GM12878 (cell line): ENCODE measurements around the gene IL19. TPM values are rescaled to one million over a fixed set of nuclear protein-coding genes. Genes with fewer than 3 reads are reported as not detected.
A peak's percentile ranks its signal among the peaks of the same experiment; 100 is the strongest.

Experiments used
- ATAC-seq: fragments of 200-7000 bp; cut with Tn5 transposase; 3 replicates; pipeline ENCODE4 v1.9.1; 2020; ENCODE audit warnings: mild to moderate bottlenecking, moderate library complexity
- BruUV-seq: library from RNA; stranded (reverse); fragments of 400-500 nt; replicated peaks from 2 replicates; lab custom pipeline; 2021; lab: Mats Ljungman, UMichigan
- CTCF ChIA-PET: fragments of 300-600 bp; sonication (Branson Sonifier 250); formaldehyde crosslinking; extraction: SDS; loops from one replicate; lab custom pipeline; 2021; ENCODE audit warnings: inconsistent platforms; lab: Yijun Ruan, JAX
- POLR2A ChIA-PET: fragments of 350-600 bp; formaldehyde crosslinking; extraction: SDS; loops from one replicate; lab custom pipeline; 2021; ENCODE audit warnings: inconsistent platforms; lab: Charles Lee
- RAD21 ChIA-PET: fragments of 300-600 bp; sonication (Branson Sonifier 250); formaldehyde crosslinking; loops from one replicate; lab custom pipeline; 2023; ENCODE audit warnings: antibody characterized with exemption; ENCODE audit not compliant: unreplicated experiment; lab: Charles Lee
- SMC1A ChIA-PET: fragments of 300-600 bp; sonication (Branson Sonifier 250); formaldehyde crosslinking; loops from one replicate; lab custom pipeline; 2023; ENCODE audit not compliant: unreplicated experiment, uncharacterized antibody; lab: Charles Lee
- DNase-seq: peaks from one replicate; pipeline ENCODE4 v3.0.0-alpha.2; 2011; ENCODE audit warnings: low read depth, low spot score
- FAIRE-seq: peaks from 3 replicates; lab custom pipeline; 2011; peaks lifted over from hg19 to GRCh38; lab: Jason Lieb, UNC
- H2AFZ ChIP-seq: 2 replicates; pipeline ENCODE4 v1.6.0; 2011; ENCODE audit warnings: low read depth, low read length, control low read depth; ENCODE audit not compliant: control insufficient read depth
- H3K27ac ChIP-seq: 2 replicates; pipeline ENCODE4 v1.5.1; 2011; ENCODE audit warnings: control low read depth; ENCODE audit not compliant: control insufficient read depth, insufficient read depth
- H3K27me3 ChIP-seq, 2 experiments: replicated peaks in 1 of 2; 2 replicates each; pipeline versions ENCODE4 v1.6.0 to v1.6.1; 2011; ENCODE audit warnings: low read length in 1 of 2; ENCODE audit not compliant: control insufficient read depth in 2 of 2, insufficient read depth in 2 of 2
- H3K36me3 ChIP-seq, 2 experiments: 2 replicates each; pipeline ENCODE4 v1.5.1; 2011; ENCODE audit warnings: low read length in 1 of 2; ENCODE audit not compliant: control insufficient read depth in 2 of 2, insufficient read depth in 2 of 2
- H3K4me1 ChIP-seq: 2 replicates; pipeline ENCODE4 v1.6.1; 2011; ENCODE audit warnings: mild to moderate bottlenecking, low read length, moderate library complexity, mixed read lengths; ENCODE audit not compliant: control insufficient read depth, insufficient read depth
- H3K4me2 ChIP-seq: 2 replicates; pipeline ENCODE4 v1.6.0; 2011; ENCODE audit warnings: control low read depth; ENCODE audit not compliant: control insufficient read depth, insufficient read depth
- H3K4me3 ChIP-seq: fragments of 200-600 bp; sonication (generic); 2 replicates; pipeline ENCODE4 v1.5.1; 2016
- H3K79me2 ChIP-seq: 2 replicates; pipeline ENCODE4 v1.6.0; 2011; ENCODE audit warnings: low read length; ENCODE audit not compliant: control insufficient read depth, insufficient read depth
- H3K9ac ChIP-seq: 2 replicates; pipeline ENCODE4 v1.8.0; 2011; ENCODE audit warnings: low read length, control low read depth, mixed read lengths; ENCODE audit not compliant: control insufficient read depth, insufficient read depth
- H3K9me3 ChIP-seq: replicated peaks from 3 replicates; pipeline ENCODE4 v1.5.1; 2011; ENCODE audit warnings: mild to moderate bottlenecking, low read length; ENCODE audit not compliant: control insufficient read depth, insufficient read depth
- H4K20me1 ChIP-seq: 2 replicates; pipeline ENCODE4 v1.6.0; 2011; ENCODE audit not compliant: control insufficient read depth, insufficient read depth
- DPF2 ChIP-seq: fragments of 450-650 bp; IDR thresholded peaks from 2 replicates; pipeline ENCODE4 v1.6.1; 2017; ENCODE audit warnings: mild to moderate bottlenecking
- EGR1 ChIP-seq, 2 experiments: IDR thresholded peaks; 1 replicate in 1 of 2; 2 replicates in 1 of 2; pipeline ENCODE4 v1.6.1; 2011 to 2012; ENCODE audit warnings: low read depth in 2 of 2, low read length in 2 of 2, borderline replicate concordance in 1 of 2, mild to moderate bottlenecking in 1 of 2, moderate library complexity in 1 of 2
- IKZF1 ChIP-seq: fragments of 450-650 bp; conservative IDR thresholded peaks from 2 replicates; pipeline ENCODE4 v1.6.1; 2017; ENCODE audit warnings: antibody characterized with exemption, mild to moderate bottlenecking
- NFXL1 ChIP-seq: fragments of 450-650 bp; IDR thresholded peaks from 2 replicates; pipeline ENCODE4 v1.6.1; 2017; ENCODE audit warnings: antibody characterized with exemption, mild to moderate bottlenecking, borderline replicate concordance
- NR2F1 ChIP-seq: fragments of 450-650 bp; conservative IDR thresholded peaks from 2 replicates; pipeline ENCODE4 v1.6.1; 2017; ENCODE audit warnings: mild to moderate bottlenecking
- POLR2A ChIP-seq: IDR thresholded peaks from 2 replicates; pipeline ENCODE4 v1.6.1; 2011; ENCODE audit warnings: low read depth, mild to moderate bottlenecking, low read length
- RUNX3 ChIP-seq: IDR thresholded peaks from 2 replicates; pipeline ENCODE4 v1.6.1; 2012; ENCODE audit warnings: low read length, inconsistent platforms
- SREBF2 ChIP-seq: IDR thresholded peaks from 2 replicates; pipeline ENCODE4 v1.6.1; 2012; ENCODE audit warnings: mild to moderate bottlenecking, low read length
- ZZZ3 ChIP-seq: IDR thresholded peaks from 2 replicates; pipeline ENCODE4 v1.6.1; 2011; ENCODE audit warnings: low read depth; ENCODE audit not compliant: control insufficient read depth, insufficient read length
- WGBS: methylation state at CpG from one replicate; pipeline ENCODE4 v1.1.6; 2016; ENCODE audit warnings: low lambda C conversion rate; ENCODE audit not compliant: insufficient replicate concordance, insufficient coverage; ENCODE audit errors: missing lambda C conversion rate; 5-methylcytosine and 5-hydroxymethylcytosine counted together
- in situ Hi-C: fragments of 300-500 bp; cut with MboI; formaldehyde crosslinking; loops from 9 replicates; pipeline ENCODE4 v1.14.3; 2018; ENCODE audit warnings: mixed read lengths
- intact Hi-C: fragments of 100-400 bp; cut with micrococcal nuclease; formaldehyde crosslinking; loops from one replicate; pipeline ENCODE4 v1.14.2; 2022; ENCODE audit not compliant: unreplicated experiment
- polyA plus RNA-seq, 11 experiments: library from polyadenylated mRNA; depleted of rRNA in 4 of 11; unstranded in 6 of 11; stranded (reverse) in 5 of 11; fragments of >200 nt; fragmentation: Nextera tagmentation in 4 of 11; fragmentation: Illumina TruSeq in 1 of 11; extraction: Ambion mirVana in 4 of 11; extraction: Trizol in 1 of 11; gene quantifications; 1 replicate in 1 of 11; 2 replicates in 10 of 11; pipeline versions ENCODE4 v1.2.1 to v1.2.3, GENCODE V29; 2011 to 2016; ENCODE audit warnings: inconsistent platforms in 2 of 11, missing spikeins in 2 of 11, low read depth in 1 of 11
- total RNA-seq, 4 experiments: library from RNA; depleted of rRNA in 3 of 4; stranded (reverse); fragments of >200 nt in 3 of 4; fragmentation: Illumina TruSeq in 1 of 4; extraction: Trizol in 1 of 4; gene quantifications; 2 replicates each; pipeline versions ENCODE4 v1.2.1 to v1.2.3, GENCODE V29; 2013 to 2021
- TF ChIP-seq, protein P1 (sequence below): fragments of 450-650 bp; IDR thresholded peaks from 2 replicates; pipeline ENCODE4 v1.6.1; 2017; ENCODE audit warnings: borderline replicate concordance
- TF ChIP-seq, protein P2 (sequence below): fragments of 450-650 bp; IDR thresholded peaks from 2 replicates; pipeline ENCODE4 v1.6.1; 2017; ENCODE audit warnings: low read depth, mild to moderate bottlenecking, moderate library complexity

IL19 gene
- total and polyA plus RNA-seq, 10 of the 15 experiments (the other 5 are each of a cell fraction or from before 2014, with no cell fraction given): 0.10 to 0.73 (median 0.28) TPM; not detected in 6

DNA sequence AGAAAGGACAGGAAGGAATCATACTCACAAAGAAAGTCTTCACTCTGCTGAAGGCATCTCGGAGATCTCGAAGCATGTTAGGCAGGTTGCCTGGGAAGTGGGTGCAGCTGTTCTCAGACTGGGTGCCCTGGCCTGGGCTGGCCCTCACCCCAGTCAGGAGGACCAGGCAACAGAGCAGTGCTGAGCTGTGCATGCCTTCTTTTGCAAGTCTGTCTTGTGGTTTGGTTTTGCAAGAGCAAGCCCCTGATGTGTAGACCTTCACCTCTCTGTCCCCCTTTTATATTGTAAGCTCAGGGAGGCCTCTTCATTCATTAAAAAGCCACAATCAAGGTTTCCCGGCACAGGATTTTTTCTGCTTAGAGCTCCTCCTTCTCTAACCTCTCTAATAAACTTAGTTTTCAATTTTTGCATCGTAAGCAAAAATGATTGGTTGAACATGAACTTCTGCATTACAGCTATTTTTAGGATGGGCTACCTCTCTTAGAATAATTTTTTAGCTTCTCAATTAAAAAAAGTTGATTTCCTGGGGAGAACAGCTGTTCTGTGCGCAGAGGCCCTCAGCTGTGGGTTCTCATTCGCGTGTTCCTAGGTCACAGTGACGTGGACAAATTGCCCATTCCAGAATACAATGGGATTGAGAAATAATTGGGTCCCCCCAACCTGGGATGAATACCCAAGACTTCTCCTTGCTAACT is 1.8 kb downstream of the IL19 start, which contains the start of gene IL10:
TSS of gene IL10 (minus strand) at position 252 of the 695 bp plus-strand sequence. CDS start at position 193, 59 bp downstream.
- Histone ChIP-seq H3K4me1 (peaks cover 70% of the 10 kb centered on the region), H3K36me3 (no peaks in the 10 kb centered on the region), H3K9ac (peak within 1 kb of the TSS; percentile 73), H3K9me3 (no peaks in the 10 kb centered on the region), H2AFZ (no peak within 1 kb of the TSS; the same call in 1 of the 2 replicates), H3K27me3 (no peaks in the 10 kb centered on the region), H4K20me1 (no peaks in the 10 kb centered on the region), H3K4me2 (peak within 1 kb of the TSS; percentile 95), H3K27ac (peak within 1 kb of the TSS; percentile 86), H3K4me3 (peak within 1 kb of the TSS; percentile 74)
- ChIA-PET CTCF (interaction anchor here (1.0 to 15.0 kb wide), 11 partner anchors 14 to 210 kb away, joined by 4 to 299 read pairs (median 16); no protein-coding TSS in a partner anchor), RAD21 (interaction anchor here (1.1 to 13.8 kb wide), 8 partner anchors 14 to 153 kb away, joined by 3 to 363 read pairs (median 92); no protein-coding TSS in a partner anchor)
- in situ Hi-C loops: loop anchor here (5.0 kb wide), 1 partner anchor 35 kb away; no protein-coding TSS in a partner anchor
- FAIRE-seq: no peak
- intact Hi-C loops: no loop called here
- no peak for TF ChIP-seq SREBF2
- peak; percentile 46; the same call in 1 of the 2 replicates for TF ChIP-seq POLR2A
- TF ChIP-seq RUNX3: peak; percentile 35
- TF ChIP-seq, all 136 proteins: peak for 2
- ATAC-seq (no peak), DNase-seq (no peak)
- POLR2A ChIA-PET: interaction anchor here (0.6 to 14.8 kb wide), 9 partner anchors 14 to 633 kb away, joined by 3 to 283 read pairs (median 7); partner anchors contain the start of gene FCMR
- SMC1A ChIA-PET: interaction anchor here (0.8 to 16.0 kb wide), 12 partner anchors 10 to 150 kb away, joined by 3 to 410 read pairs (median 12); partner anchors contain the start of gene FCMR
- BruUV-seq: no TSS peak
- 31% methylated on average over 8 of the region's 8 CpGs for WGBS
- peaks cover 47% of the 10 kb centered on the region for H3K79me2 ChIP-seq

DNA sequence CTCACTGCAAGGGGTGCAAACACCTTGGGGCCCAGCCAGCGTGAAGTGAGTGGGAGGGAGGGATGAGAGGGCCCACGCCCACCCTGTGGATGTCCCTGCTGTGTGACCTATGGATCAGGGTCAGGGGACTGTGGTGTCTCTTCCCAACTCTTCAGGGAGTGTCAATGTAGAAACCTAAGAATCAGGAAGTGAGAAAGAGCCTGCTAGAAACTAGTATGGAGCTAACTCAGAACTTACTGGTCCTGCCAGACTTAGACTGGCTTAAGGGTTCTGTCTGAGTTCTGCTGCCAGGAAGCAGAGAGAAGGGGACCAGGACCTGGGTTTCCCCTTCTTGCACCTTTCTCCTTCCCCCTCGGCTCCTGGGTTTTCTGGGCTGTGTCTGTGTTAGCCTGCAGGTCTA is 3.5 kb downstream of the IL19 start:
- DNase-seq: no peak
- Histone ChIP-seq H3K4me1 (peaks cover 54% of the 10 kb centered on the region), H2AFZ (no peak overlapping the region), H3K79me2 (peaks cover 47% of the 10 kb centered on the region), H3K4me2 (peak overlapping the region; percentile 95), H3K9me3 (no peaks in the 10 kb centered on the region), H3K4me3 (peak overlapping the region; percentile 74; the same call in 1 of the 2 replicates), H3K36me3 (no peaks in the 10 kb centered on the region), H4K20me1 (no peaks in the 10 kb centered on the region), H3K27me3 (no peaks in the 10 kb centered on the region), H3K9ac (peak overlapping the region; percentile 17; the same call in 1 of the 2 replicates), H3K27ac (peak overlapping the region; percentile 34)
- ChIA-PET RAD21 (interaction anchor here (0.7 to 13.8 kb wide), 10 partner anchors 9 to 162 kb away, joined by 3 to 363 read pairs (median 4); partner anchors contain the start of gene EIF2D), SMC1A (interaction anchor here (0.6 to 18.3 kb wide), 8 partner anchors 5 to 55 kb away, joined by 3 to 410 read pairs (median 212); partner anchors contain the start of genes IL10 and IL19), POLR2A (interaction anchor here (0.9 to 14.8 kb wide), 5 partner anchors 8 to 29 kb away, joined by 3 to 283 read pairs (median 4); no protein-coding TSS in a partner anchor), CTCF (interaction anchor here (1.4 to 15.0 kb wide), 5 partner anchors 12 to 39 kb away, joined by 3 to 299 read pairs (median 15); no protein-coding TSS in a partner anchor)
- intact Hi-C loops: no loop called here
- no TSS peak for BruUV-seq
- in situ Hi-C loops: loop anchor here (5.0 kb wide), 1 partner anchor 37 kb away; no protein-coding TSS in a partner anchor
- peak; percentile 14 for ATAC-seq
- FAIRE-seq: no peak
- 5% methylated on average over 3 of the region's 3 CpGs for WGBS
- peak; percentile 84 for TF ChIP-seq NR2F1
- TF ChIP-seq, protein P1, sequence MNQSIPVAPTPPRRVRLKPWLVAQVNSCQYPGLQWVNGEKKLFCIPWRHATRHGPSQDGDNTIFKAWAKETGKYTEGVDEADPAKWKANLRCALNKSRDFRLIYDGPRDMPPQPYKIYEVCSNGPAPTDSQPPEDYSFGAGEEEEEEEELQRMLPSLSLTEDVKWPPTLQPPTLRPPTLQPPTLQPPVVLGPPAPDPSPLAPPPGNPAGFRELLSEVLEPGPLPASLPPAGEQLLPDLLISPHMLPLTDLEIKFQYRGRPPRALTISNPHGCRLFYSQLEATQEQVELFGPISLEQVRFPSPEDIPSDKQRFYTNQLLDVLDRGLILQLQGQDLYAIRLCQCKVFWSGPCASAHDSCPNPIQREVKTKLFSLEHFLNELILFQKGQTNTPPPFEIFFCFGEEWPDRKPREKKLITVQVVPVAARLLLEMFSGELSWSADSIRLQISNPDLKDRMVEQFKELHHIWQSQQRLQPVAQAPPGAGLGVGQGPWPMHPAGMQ: no peak
- TF ChIP-seq ZZZ3: no peak
- TF ChIP-seq, protein P2, sequence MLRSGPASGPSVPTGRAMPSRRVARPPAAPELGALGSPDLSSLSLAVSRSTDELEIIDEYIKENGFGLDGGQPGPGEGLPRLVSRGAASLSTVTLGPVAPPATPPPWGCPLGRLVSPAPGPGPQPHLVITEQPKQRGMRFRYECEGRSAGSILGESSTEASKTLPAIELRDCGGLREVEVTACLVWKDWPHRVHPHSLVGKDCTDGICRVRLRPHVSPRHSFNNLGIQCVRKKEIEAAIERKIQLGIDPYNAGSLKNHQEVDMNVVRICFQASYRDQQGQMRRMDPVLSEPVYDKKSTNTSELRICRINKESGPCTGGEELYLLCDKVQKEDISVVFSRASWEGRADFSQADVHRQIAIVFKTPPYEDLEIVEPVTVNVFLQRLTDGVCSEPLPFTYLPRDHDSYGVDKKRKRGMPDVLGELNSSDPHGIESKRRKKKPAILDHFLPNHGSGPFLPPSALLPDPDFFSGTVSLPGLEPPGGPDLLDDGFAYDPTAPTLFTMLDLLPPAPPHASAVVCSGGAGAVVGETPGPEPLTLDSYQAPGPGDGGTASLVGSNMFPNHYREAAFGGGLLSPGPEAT: peak; percentile 51; the same call in 1 of the 2 replicates
- TF ChIP-seq NFXL1: no peak
- peak; percentile 64; the same call in 1 of the 2 replicates for TF ChIP-seq DPF2
- no peak for TF ChIP-seq RUNX3
- 0 out of 3 replicates have a peak, but pooled peaks of 1 of the 2 experiments have one; percentile 6 for TF ChIP-seq EGR1 (IDR thresholded peaks at IDR 0.05; ENCODE audit: borderline replicate concordance in 1 of 2, low read depth in 2 of 2, low read length in 2 of 2)
- peak; percentile 89 for TF ChIP-seq IKZF1
